IMR-90 (cell line): Measurements from ENCODE around the gene TMEM52. TPM values are rescaled to one million over a fixed set of nuclear protein-coding genes. Genes with fewer than 3 reads are reported as not detected.

Experiments
- ATAC-seq: fragments of 200-7000 bp; cut with Tn5 transposase; 2 replicates; pipeline ENCODE4 v1.9.1; 2020; ENCODE audit warnings: low read depth, mild to moderate bottlenecking, moderate library complexity
- BruUV-seq: library from RNA; stranded (reverse); fragments of 400-500 nt; replicated peaks from 2 replicates; lab custom pipeline; 2021; lab: Mats Ljungman, UMichigan
- CTCF ChIA-PET: fragments of 300-600 bp; formaldehyde crosslinking; extraction: SDS; loops from one replicate; lab custom pipeline; 2021; ENCODE audit warnings: antibody characterized with exemption; lab: Yijun Ruan, JAX
- POLR2A ChIA-PET: fragments of 300-600 bp; sonication (Branson Sonifier 250); formaldehyde crosslinking; loops from one replicate; lab custom pipeline; 2022; ENCODE audit warnings: antibody characterized with exemption; ENCODE audit not compliant: unreplicated experiment; lab: Charles Lee
- DNase-seq: peaks from one replicate; pipeline ENCODE4 v3.0.0; 2013
- H2AFZ ChIP-seq: replicated peaks from 2 replicates; pipeline ENCODE3; 2013; ENCODE audit warnings: low read length, mild to moderate bottlenecking; ENCODE audit not compliant: poor library complexity
- H2AK5ac ChIP-seq: 2 replicates; pipeline ENCODE4 v1.6.1; 2013; ENCODE audit warnings: low read depth, low read length, inconsistent platforms
- H2AK9ac ChIP-seq: replicated peaks from 2 replicates; pipeline ENCODE3; 2013; ENCODE audit warnings: mild to moderate bottlenecking, low read depth, low read length, moderate library complexity; ENCODE audit not compliant: poor library complexity
- H2BK120ac ChIP-seq: 2 replicates; pipeline ENCODE4 v1.6.1; 2013; ENCODE audit warnings: low read depth, low read length, inconsistent platforms
- H2BK15ac ChIP-seq: 3 replicates; pipeline ENCODE4 v1.6.1; 2013; ENCODE audit warnings: low read depth, low read length, inconsistent platforms
- H2BK20ac ChIP-seq: 2 replicates; pipeline ENCODE4 v1.6.1; 2013; ENCODE audit warnings: low read depth, mild to moderate bottlenecking, inconsistent platforms, low read length, moderate library complexity
- H2BK5ac ChIP-seq: 2 replicates; pipeline ENCODE4 v1.6.1; 2013; ENCODE audit warnings: mild to moderate bottlenecking, low read depth, low read length, inconsistent platforms; ENCODE audit not compliant: poor library complexity, severe bottlenecking
- H3K14ac ChIP-seq: replicated peaks from 2 replicates; pipeline ENCODE4 v1.6.1; 2013; ENCODE audit warnings: low read depth, low read length, inconsistent platforms
- H3K18ac ChIP-seq: 2 replicates; pipeline ENCODE4 v1.6.1; 2013; ENCODE audit warnings: low read depth, low read length, control low read depth
- H3K23ac ChIP-seq: 2 replicates; pipeline ENCODE4 v1.6.1; 2013; ENCODE audit warnings: low read depth, low read length, inconsistent platforms
- H3K27ac ChIP-seq: 2 replicates; pipeline ENCODE4 v1.5.1; 2013; ENCODE audit warnings: mild to moderate bottlenecking, control low read depth, low read length; ENCODE audit not compliant: insufficient read depth
- H3K27me3 ChIP-seq: 2 replicates; pipeline ENCODE4 v1.6.1; 2013; ENCODE audit warnings: low read length; ENCODE audit not compliant: control insufficient read depth, insufficient read depth
- H3K36me3 ChIP-seq: 2 replicates; pipeline ENCODE4 v1.6.1; 2013; ENCODE audit warnings: low read length, mixed read lengths; ENCODE audit not compliant: control insufficient read depth, insufficient read depth
- H3K4ac ChIP-seq: 2 replicates; pipeline ENCODE4 v1.6.1; 2013; ENCODE audit warnings: low read depth, low read length, inconsistent platforms
- H3K4me1 ChIP-seq: 2 replicates; pipeline ENCODE4 v1.6.1; 2013; ENCODE audit warnings: low read length, mixed read lengths; ENCODE audit not compliant: control insufficient read depth, insufficient read depth
- H3K4me2 ChIP-seq: 2 replicates; pipeline ENCODE4 v1.6.1; 2013; ENCODE audit warnings: low read depth, mild to moderate bottlenecking, control low read depth, low read length, moderate library complexity
- H3K4me3 ChIP-seq: 2 replicates; pipeline ENCODE4 v1.5.1; 2013; ENCODE audit warnings: low read depth, mild to moderate bottlenecking, control low read depth, low read length, moderate library complexity; ENCODE audit not compliant: insufficient read depth
- H3K56ac ChIP-seq: 2 replicates; pipeline ENCODE4 v1.6.1; 2013; ENCODE audit warnings: low read length, inconsistent platforms; ENCODE audit not compliant: insufficient read depth; ENCODE audit errors: extremely low read depth
- H3K79me1 ChIP-seq, 2 experiments: 2 replicates each; pipeline ENCODE4 v1.6.1; 2013; ENCODE audit warnings: low read length in 2 of 2, inconsistent platforms in 1 of 2, low read depth in 1 of 2
- H3K9ac ChIP-seq: 2 replicates; pipeline ENCODE4 v1.6.1; 2013; ENCODE audit warnings: low read depth, low read length, control low read depth
- H3K9me1 ChIP-seq: 2 replicates; pipeline ENCODE4 v1.6.1; 2013; ENCODE audit warnings: low read length, inconsistent platforms; ENCODE audit not compliant: insufficient read depth
- H3K9me3 ChIP-seq: 2 replicates; pipeline ENCODE4 v1.6.1; 2013; ENCODE audit warnings: low read length; ENCODE audit not compliant: control insufficient read depth, insufficient read depth
- H4K20me1 ChIP-seq: 2 replicates; pipeline ENCODE4 v1.6.1; 2013; ENCODE audit warnings: low read length, inconsistent platforms; ENCODE audit not compliant: insufficient read depth
- H4K5ac ChIP-seq: 2 replicates; pipeline ENCODE4 v1.6.1; 2013; ENCODE audit warnings: mild to moderate bottlenecking, low read depth, low read length, control low read depth
- H4K8ac ChIP-seq, 2 experiments: 2 replicates each; pipeline ENCODE4 v1.6.1; 2013; ENCODE audit warnings: low read depth in 2 of 2, low read length in 2 of 2, control low read depth in 1 of 2, inconsistent platforms in 1 of 2
- H4K91ac ChIP-seq: 2 replicates; pipeline ENCODE4 v1.6.1; 2013; ENCODE audit warnings: low read depth, low read length, inconsistent platforms; ENCODE audit not compliant: insufficient read depth
- BHLHE40 ChIP-seq: fragments of 150-350 bp; IDR thresholded peaks from 2 replicates; pipeline ENCODE4 v1.6.1; 2016; ENCODE audit warnings: mild to moderate bottlenecking, low read depth, low read length
- USF2 ChIP-seq: fragments of 150-350 bp; IDR thresholded peaks from 2 replicates; pipeline ENCODE4 v1.6.1; 2017; ENCODE audit warnings: mild to moderate bottlenecking, antibody characterized with exemption, low read length, low read depth
- WGBS, 2 experiments: methylation state at CpG; one replicate each; pipeline versions ENCODE4 v1.1.5 to v1.1.7; 2013; ENCODE audit warnings: missing lambda C conversion rate in 2 of 2; ENCODE audit not compliant: insufficient read length in 1 of 2; ENCODE audit errors: extremely low coverage in 2 of 2; 5-methylcytosine and 5-hydroxymethylcytosine counted together
- dilution Hi-C: fragments of 300-500 bp; cut with HindIII; formaldehyde crosslinking; loops from one replicate; pipeline ENCODE4 v1.14.3; 2018; ENCODE audit warnings: low sequenced_read_pairs; ENCODE audit not compliant: unreplicated experiment
- in situ Hi-C: fragments of 300-500 bp; cut with MboI; formaldehyde crosslinking; loops from 3 replicates; pipeline ENCODE4 v1.14.3; 2019; ENCODE audit warnings: low sequenced_read_pairs, inconsistent platforms, mixed read lengths
- intact Hi-C: fragments of 100-400 bp; cut with micrococcal nuclease; formaldehyde crosslinking; loops from 2 replicates; pipeline ENCODE4 v1.10.0; 2022
- polyA plus RNA-seq, 3 experiments: library from polyadenylated mRNA; depleted of rRNA; stranded (reverse); fragments of >200 nt; gene quantifications; 2 replicates each; pipeline ENCODE4 v1.2.3, GENCODE V29; 2012; ENCODE audit warnings: low replicate concordance in 1 of 3
- total RNA-seq: library from RNA; depleted of rRNA; stranded (reverse); fragments of >200 nt; gene quantifications from 2 replicates; pipeline ENCODE4 v1.2.3, GENCODE V29; 2012

Gene TMEM52
- total and polyA plus RNA-seq, 2 of the 4 experiments (the other 2 are of a cell fraction) = 0.54 to 1.3 TPM

- Histone ChIP-seq H3K56ac (no peak overlapping the region), H2BK15ac (no peak overlapping the region), H4K91ac (no peak overlapping the region), H2AK9ac (no peak overlapping the region), H2AK5ac (no peak overlapping the region), H3K27me3 (peaks cover 34% of the 10 kb centered on the region), H2BK5ac (no peak overlapping the region), H3K79me1 (no peaks in the 10 kb centered on the region), H2BK20ac (no peak overlapping the region), H3K4me2 (no peak overlapping the region), H3K14ac (no peak overlapping the region), H3K4ac (no peak overlapping the region), H2AFZ (no peak overlapping the region), H3K9ac (no peak overlapping the region), H3K27ac (no peak overlapping the region), H2BK120ac (no peak overlapping the region), H4K5ac (no peak overlapping the region), H4K8ac (no peak overlapping the region), H4K20me1 (no peaks in the 10 kb centered on the region), H3K4me1 (peaks cover 2% of the 10 kb centered on the region; the same call in 1 of the 2 replicates), H3K18ac (no peak overlapping the region), H3K9me1 (no peaks in the 10 kb centered on the region), H3K4me3 (no peak overlapping the region), H3K23ac (no peak overlapping the region), H3K9me3 (no peaks in the 10 kb centered on the region), H3K36me3 (no peaks in the 10 kb centered on the region)
- ChIA-PET POLR2A (no interaction called here), CTCF (interaction anchor here (1.7 kb wide), 1 partner anchor 89 kb away, joined by 6 read pairs; no protein-coding TSS in a partner anchor)
- no TSS peak for BruUV-seq
- ATAC-seq (no peak), DNase-seq (no peak)
- TF ChIP-seq USF2 = no peak
- no peak for TF ChIP-seq BHLHE40
- dilution Hi-C loops = no loop called here
- intact Hi-C loops = no loop called here
- in situ Hi-C loops = loop anchor here (10.0 to 25.0 kb wide), 2 partner anchors 89 to 406 kb away; no protein-coding TSS in a partner anchor
- 50% methylated on average over 3 of the region's 7 CpGs; no CpG with 5 or more reads in 1 of the 2 experiments for WGBS, 2 experiments
Observed at GRCh38 chr1:1956101-1956500, 37.0 kb upstream of the TMEM52 start.
